CD4-positive, alpha-beta memory T cell (primary cell): ENCODE results near the gene CIAPIN1. TPM values are rescaled to one million over a fixed set of nuclear protein-coding genes. Genes with fewer than 3 reads are reported as not detected.
A peak's percentile ranks its signal among the peaks of the same experiment; 100 is the strongest.

Experiments
- CTCF ChIA-PET: fragments of 350-600 bp; sonication (Branson Sonifier 250); formaldehyde crosslinking; loops from one replicate; lab custom pipeline; 2021; ENCODE audit warnings: inconsistent platforms; ENCODE audit not compliant: partially characterized antibody; lab: Charles Lee
- POLR2A ChIA-PET: fragments of 350-600 bp; sonication (Branson Sonifier 250); formaldehyde crosslinking; loops from one replicate; lab custom pipeline; 2021; ENCODE audit not compliant: partially characterized antibody; lab: Charles Lee
- DNase-seq, 5 donors: peaks; one replicate each; pipeline versions ENCODE4 v3.0.0 to v3.0.0-alpha.2; 2020 to 2022; ENCODE audit warnings: mixed read lengths in 1 of 5
- H3K27ac ChIP-seq: one replicate; pipeline ENCODE4 v1.7.0; 2013; ENCODE audit warnings: low read depth, low read length
- H3K27me3 ChIP-seq: 2 replicates; pipeline ENCODE4 v1.7.0; 2013; ENCODE audit warnings: mild to moderate bottlenecking, low read length, moderate library complexity; ENCODE audit not compliant: insufficient read depth
- H3K36me3 ChIP-seq: 2 replicates; pipeline ENCODE4 v1.7.0; 2013; ENCODE audit warnings: mild to moderate bottlenecking, low read length, moderate library complexity; ENCODE audit not compliant: insufficient read depth
- H3K4me1 ChIP-seq: 2 replicates; pipeline ENCODE4 v1.7.0; 2013; ENCODE audit warnings: mild to moderate bottlenecking, low read length, moderate library complexity; ENCODE audit not compliant: insufficient read depth
- H3K4me3 ChIP-seq, 2 donors: one replicate each; pipeline ENCODE4 v1.7.0; 2013; ENCODE audit warnings: low read length in 2 of 2, mild to moderate bottlenecking in 1 of 2
- H3K9me3 ChIP-seq, 2 donors: one replicate each; pipeline ENCODE4 v1.7.0; 2013; ENCODE audit warnings: low read length in 2 of 2, control low read depth in 1 of 2; ENCODE audit not compliant: control insufficient read depth in 1 of 2
- H3K27ac Mint-ChIP-seq, 7 donors: one replicate each; pipeline ENCODE4 v1.8.0; 2020 to 2021; ENCODE audit warnings: mixed read lengths in 7 of 7, mild to moderate bottlenecking in 6 of 7, inconsistent platforms in 3 of 7, moderate library complexity in 3 of 7
- H3K27me3 Mint-ChIP-seq, 2 donors: one replicate each; pipeline ENCODE4 v1.8.0; 2020 to 2021; ENCODE audit warnings: mixed read lengths in 2 of 2
- H3K36me3 Mint-ChIP-seq, 2 donors: one replicate each; pipeline ENCODE4 v1.8.0; 2020 to 2021; ENCODE audit warnings: mixed read lengths in 2 of 2, inconsistent platforms in 1 of 2, mild to moderate bottlenecking in 1 of 2
- H3K4me1 Mint-ChIP-seq, 4 donors: one replicate each; pipeline ENCODE4 v1.8.0; 2020 to 2021; ENCODE audit warnings: mixed read lengths in 4 of 4, mild to moderate bottlenecking in 1 of 4
- H3K4me3 Mint-ChIP-seq, 8 donors: one replicate each; pipeline ENCODE4 v1.8.0; 2020 to 2021; ENCODE audit warnings: mixed read lengths in 8 of 8, mild to moderate bottlenecking in 7 of 8, moderate library complexity in 6 of 8, inconsistent platforms in 3 of 8
- H3K9me3 Mint-ChIP-seq, 8 donors: one replicate each; pipeline ENCODE4 v1.8.0; 2020 to 2021; ENCODE audit warnings: mixed read lengths in 8 of 8, mild to moderate bottlenecking in 5 of 8, inconsistent platforms in 3 of 8, moderate library complexity in 1 of 8
- intact Hi-C: fragments of 100-400 bp; cut with micrococcal nuclease; formaldehyde crosslinking; loops from one replicate; pipeline ENCODE4 v1.15.1; 2023
- polyA plus RNA-seq, 2 donors: library from polyadenylated mRNA; unstranded; fragments of 300-500 nt; fragmentation: Illumina TruSeq; gene quantifications; one replicate each; pipeline ENCODE4 v1.2.3, GENCODE V29; 2021
- total RNA-seq, 2 experiments: library from RNA; stranded (reverse); gene quantifications; one replicate each; pipeline ENCODE4 v1.2.3, GENCODE V29; 2021

Gene CIAPIN1
- total and polyA plus RNA-seq, 4 experiments from 2014 or later: 28.1 to 65.3 (median 37.0) TPM

GRCh38 chr16:57409870-57410587 lies 37.2 kb downstream of the CIAPIN1 start:
- no peak for DNase-seq
- CTCF ChIA-PET: interaction anchor here (1.2 kb wide), 1 partner anchor 9 kb away, joined by 4 read pairs; no protein-coding TSS in a partner anchor
- no peaks in the 10 kb centered on the region for H3K36me3 Mint-ChIP-seq
- no peak overlapping the region for H3K27ac Mint-ChIP-seq
- POLR2A ChIA-PET: no interaction called here
- intact Hi-C loops: no loop called here
- Histone ChIP-seq H3K27me3 (no peaks in the 10 kb centered on the region), H3K9me3 (no peaks in the 10 kb centered on the region), H3K4me3 (no peak overlapping the region), H3K4me1 (no peaks in the 10 kb centered on the region), H3K27ac (no peak overlapping the region), H3K36me3 (no peaks in the 10 kb centered on the region)
- H3K9me3 Mint-ChIP-seq: no peaks in the 10 kb centered on the region
- H3K4me3 Mint-ChIP-seq: no peak overlapping the region
- no peaks in the 10 kb centered on the region for H3K4me1 Mint-ChIP-seq
- H3K27me3 Mint-ChIP-seq: peaks cover 0 to 4% of the 10 kb centered on the region in 2 donors

- Histone ChIP-seq H3K9me3 (no peaks in the 10 kb centered on the region), H3K27me3 (no peaks in the 10 kb centered on the region), H3K27ac (no peak overlapping the region), H3K4me3 (no peak overlapping the region), H3K4me1 (no peaks in the 10 kb centered on the region), H3K36me3 (no peaks in the 10 kb centered on the region)
- peak overlapping the region in 2 of 7 donors; percentile 1 to 69 for H3K27ac Mint-ChIP-seq
- POLR2A ChIA-PET: no interaction called here
- no peaks in the 10 kb centered on the region for H3K9me3 Mint-ChIP-seq
- CTCF ChIA-PET: interaction anchor here (1.2 kb wide), 1 partner anchor 10 kb away, joined by 4 read pairs; no protein-coding TSS in a partner anchor
- no peaks in the 10 kb centered on the region for H3K4me1 Mint-ChIP-seq
- no peaks in the 10 kb centered on the region for H3K36me3 Mint-ChIP-seq
- DNase-seq: no peak
- peaks cover 0 to 2% of the 10 kb centered on the region in 2 donors for H3K27me3 Mint-ChIP-seq
- intact Hi-C loops: no loop called here
- no peak overlapping the region for H3K4me3 Mint-ChIP-seq
Measured at GRCh38 chr16:57409065-57409464, 38.1 kb downstream of the CIAPIN1 start.

GRCh38 chr16:57407521-57408353 lies 39.4 kb downstream of the CIAPIN1 start:
- Histone ChIP-seq H3K9me3 (no peaks in the 10 kb centered on the region), H3K27ac (no peak overlapping the region), H3K4me3 (no peak overlapping the region), H3K4me1 (no peaks in the 10 kb centered on the region), H3K36me3 (no peaks in the 10 kb centered on the region), H3K27me3 (no peaks in the 10 kb centered on the region)
- DNase-seq: no peak
- Mint-ChIP-seq H3K36me3 (no peaks in the 10 kb centered on the region), H3K27ac (no peak overlapping the region), H3K4me3 (no peak overlapping the region), H3K27me3 (peaks cover 0 to 2% of the 10 kb centered on the region in 2 donors), H3K4me1 (no peaks in the 10 kb centered on the region), H3K9me3 (no peaks in the 10 kb centered on the region)
- intact Hi-C loops: no loop called here
- ChIA-PET CTCF (no interaction called here), POLR2A (no interaction called here)

- H3K9me3 Mint-ChIP-seq: no peaks in the 10 kb centered on the region
Measured at GRCh38 chr16:57406881-57407280, 40.3 kb downstream of the CIAPIN1 start.

DNA sequence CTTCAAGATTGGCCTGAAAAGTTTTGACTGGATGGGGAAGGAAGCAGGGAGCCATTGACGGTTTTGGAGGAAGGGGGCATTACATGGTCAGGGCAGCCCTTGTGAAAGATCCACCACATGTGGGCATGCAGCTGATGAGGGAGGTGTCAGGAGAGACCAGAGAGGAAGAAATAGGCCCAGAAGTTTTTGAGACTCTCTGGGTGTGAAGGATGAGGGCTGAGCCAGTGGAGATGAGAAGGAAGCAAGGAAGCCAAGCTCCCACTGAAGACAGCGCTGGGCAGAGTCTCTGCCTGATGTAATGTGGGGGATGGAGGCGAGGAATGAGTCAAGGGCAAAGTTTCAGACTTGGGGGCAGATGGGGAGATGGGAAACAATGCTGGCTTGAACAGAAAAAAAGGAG lies 42.1 kb downstream of the CIAPIN1 start:
- H3K27ac Mint-ChIP-seq: no peak overlapping the region
- intact Hi-C loops: no loop called here
- POLR2A ChIA-PET: no interaction called here

More at GRCh38 chr16:57406881-57407280, 40.3 kb downstream of the CIAPIN1 start:
- intact Hi-C loops: no loop called here
- Histone ChIP-seq H3K27ac (no peak overlapping the region), H3K4me1 (no peaks in the 10 kb centered on the region), H3K9me3 (no peaks in the 10 kb centered on the region), H3K4me3 (no peak overlapping the region), H3K27me3 (no peaks in the 10 kb centered on the region), H3K36me3 (no peaks in the 10 kb centered on the region)
- Mint-ChIP-seq H3K27me3 (peaks cover 0 to 2% of the 10 kb centered on the region in 2 donors), H3K4me1 (no peaks in the 10 kb centered on the region), H3K27ac (no peak overlapping the region), H3K36me3 (no peaks in the 10 kb centered on the region), H3K4me3 (no peak overlapping the region)
- ChIA-PET CTCF (no interaction called here), POLR2A (no interaction called here)
- DNase-seq: no peak

DNA sequence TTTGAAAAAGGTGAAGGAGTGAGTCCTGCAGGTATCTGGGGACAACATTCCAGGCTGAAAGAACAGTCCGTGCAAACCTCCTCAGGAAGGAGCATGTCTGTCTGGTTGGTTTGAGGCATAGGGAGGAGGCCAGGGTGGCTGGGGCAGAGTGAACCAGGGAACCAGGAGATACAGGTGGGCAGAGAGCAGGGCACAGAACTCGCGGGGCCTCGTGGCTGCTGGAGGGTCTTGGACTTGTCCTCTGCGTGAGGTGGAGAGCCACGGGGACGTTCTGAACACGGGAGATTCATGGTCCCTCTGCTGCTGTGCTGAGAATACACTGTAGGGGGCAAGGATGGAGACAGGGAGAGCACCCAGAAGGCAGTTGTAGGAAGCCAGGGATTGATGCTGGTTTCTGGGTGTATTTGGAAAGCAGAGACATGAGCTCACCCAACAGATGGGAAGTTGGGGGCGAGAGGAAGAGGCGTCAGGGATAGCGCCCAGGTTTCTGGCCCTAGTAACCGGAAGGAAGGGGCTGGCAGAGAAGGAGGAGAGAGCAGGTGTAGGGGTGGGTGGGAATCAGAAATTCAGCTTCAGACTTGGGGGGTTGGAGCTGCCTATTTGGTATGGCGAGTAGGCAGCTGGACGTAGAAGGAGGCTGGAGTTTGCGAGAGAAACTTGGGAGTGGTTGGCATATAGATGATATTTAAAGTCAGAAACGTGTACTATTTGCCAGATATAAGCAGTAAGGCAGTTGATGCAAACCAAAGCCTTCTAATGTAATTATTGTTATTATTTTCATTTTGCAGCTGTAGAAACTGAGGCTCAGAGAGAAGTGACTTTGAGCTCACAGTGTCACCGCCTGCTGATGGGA lies 43.0 kb downstream of the CIAPIN1 start, which contains the start of gene CCL17:
Gene CCL17 (plus strand): TSS at position 803 of the 853 bp plus-strand sequence. CDS start 9,166 bp downstream, outside the sequence.
- Mint-ChIP-seq H3K4me3 (no peak within 1 kb of the TSS), H3K27me3 (peaks cover 0 to 2% of the 10 kb centered on the region in 2 donors), H3K27ac (no peak within 1 kb of the TSS), H3K9me3 (no peaks in the 10 kb centered on the region), H3K36me3 (no peaks in the 10 kb centered on the region), H3K4me1 (no peaks in the 10 kb centered on the region)
- Histone ChIP-seq H3K27ac (no peak within 1 kb of the TSS), H3K9me3 (no peaks in the 10 kb centered on the region), H3K27me3 (no peaks in the 10 kb centered on the region), H3K36me3 (no peaks in the 10 kb centered on the region), H3K4me3 (no peak within 1 kb of the TSS), H3K4me1 (no peaks in the 10 kb centered on the region)
- POLR2A ChIA-PET: no interaction called here
- no peak for DNase-seq
- intact Hi-C loops: no loop called here
- CTCF ChIA-PET: interaction anchor here (0.9 to 1.9 kb wide), 3 partner anchors 9 to 15 kb away, joined by 3 to 9 read pairs (median 4); no protein-coding TSS in a partner anchor

More for the DNA sequence above, 42.1 kb downstream of the CIAPIN1 start:
- Histone ChIP-seq H3K4me3 (no peak overlapping the region), H3K27me3 (no peaks in the 10 kb centered on the region), H3K36me3 (no peaks in the 10 kb centered on the region), H3K9me3 (no peaks in the 10 kb centered on the region), H3K4me1 (no peaks in the 10 kb centered on the region), H3K27ac (no peak overlapping the region)
- Mint-ChIP-seq H3K9me3 (no peaks in the 10 kb centered on the region), H3K4me3 (no peak overlapping the region), H3K4me1 (no peaks in the 10 kb centered on the region), H3K36me3 (no peaks in the 10 kb centered on the region), H3K27me3 (peaks cover 0 to 2% of the 10 kb centered on the region in 2 donors)
- DNase-seq: no peak
- CTCF ChIA-PET: interaction anchor here (0.9 to 1.9 kb wide), 3 partner anchors 10 to 14 kb away, joined by 3 to 9 read pairs (median 4); no protein-coding TSS in a partner anchor
